NCI-H187 treated with DMSO at 0.1 percent for 48 hours (cell line): ENCODE measurements around the gene IKZF3.
"Not testable (repeated sequence)": the region's sequence is repeated elsewhere in the genome, so short reads cannot be mapped to it uniquely, and the experiment has no call there.

ENCODE experiments used
- DNase-seq: peaks from one replicate; lab custom pipeline; 2025; lab: John Stamatoyannopoulos, UW

IKZF3 gene

DNA sequence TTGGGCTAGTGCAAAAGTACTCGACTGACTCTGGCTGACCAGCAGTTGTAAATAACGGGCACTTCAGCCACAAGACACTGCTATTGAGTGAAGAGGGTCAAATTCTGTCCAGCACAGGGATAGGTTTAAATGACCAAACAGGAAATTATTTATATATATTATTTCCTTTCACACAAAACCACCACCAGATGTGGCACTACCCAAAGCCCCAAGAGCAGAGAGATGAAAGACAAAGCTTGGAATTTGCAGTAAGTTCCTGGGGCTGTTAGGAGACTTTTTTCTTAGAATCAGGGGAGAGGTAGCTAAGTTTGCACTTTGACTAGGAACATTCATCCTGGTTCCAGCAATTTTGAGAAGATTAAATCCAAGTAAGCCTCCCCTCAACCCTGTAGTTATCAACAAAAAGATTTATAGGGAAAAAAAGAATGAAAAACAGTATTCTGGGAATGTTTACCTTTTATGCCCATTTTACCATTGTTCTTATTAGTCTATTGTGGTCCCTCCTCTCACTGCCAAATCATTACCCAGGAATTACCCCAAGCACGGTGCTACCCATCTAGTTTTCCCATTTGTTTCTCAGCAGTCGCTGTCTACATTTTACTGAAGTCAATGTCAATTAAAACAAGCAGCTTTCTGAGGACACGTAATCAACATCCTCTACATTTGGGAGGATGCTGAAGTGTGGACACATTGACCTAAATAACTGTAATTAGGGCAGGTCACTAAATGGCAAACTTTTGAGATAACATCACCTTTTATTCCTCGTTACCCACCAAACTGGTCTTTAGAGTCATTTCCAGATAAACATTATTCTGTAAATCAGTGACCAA, 82.9 kb downstream of the IKZF3 start:
- no peak for DNase-seq

DNA sequence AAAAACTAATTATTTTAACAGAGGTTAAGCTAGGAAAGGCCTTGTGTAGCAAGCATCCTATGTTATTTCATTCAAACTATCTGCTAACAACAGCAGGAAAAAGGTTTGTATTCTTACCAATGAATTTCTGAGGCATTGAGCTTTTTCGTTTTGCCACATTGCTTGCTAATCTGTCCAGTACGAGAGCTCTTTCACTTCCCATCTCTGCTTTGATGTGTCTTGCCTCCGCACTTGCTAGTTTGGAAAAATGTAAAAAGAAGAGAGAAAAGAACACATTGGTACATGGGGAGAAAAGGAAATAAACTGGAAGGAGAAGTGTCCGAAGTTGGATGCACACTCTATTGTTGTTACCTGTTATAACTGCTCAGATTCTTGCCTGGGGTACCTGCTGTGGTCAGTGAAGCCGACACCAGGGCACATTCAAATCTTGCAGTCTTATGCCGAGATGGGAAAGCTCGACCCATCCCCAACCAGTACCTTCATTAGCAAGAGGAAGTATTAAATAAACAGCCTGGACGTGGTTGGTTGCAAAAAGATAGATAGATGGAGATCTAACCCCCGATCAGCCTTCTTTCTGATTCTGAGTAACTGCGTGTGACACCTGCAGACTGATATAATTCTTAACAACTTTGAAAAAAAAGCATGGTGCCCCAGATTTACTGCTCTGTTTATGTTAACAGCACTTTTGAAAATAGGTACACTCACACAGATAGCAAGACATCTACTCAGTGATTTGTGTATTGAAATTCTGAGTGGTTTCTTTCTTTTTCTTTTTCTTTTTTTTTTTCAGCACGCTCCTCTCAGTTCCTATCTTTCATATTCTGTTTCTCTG, 86.4 kb downstream of the IKZF3 start:
- DNase-seq, result no peak

DNA sequence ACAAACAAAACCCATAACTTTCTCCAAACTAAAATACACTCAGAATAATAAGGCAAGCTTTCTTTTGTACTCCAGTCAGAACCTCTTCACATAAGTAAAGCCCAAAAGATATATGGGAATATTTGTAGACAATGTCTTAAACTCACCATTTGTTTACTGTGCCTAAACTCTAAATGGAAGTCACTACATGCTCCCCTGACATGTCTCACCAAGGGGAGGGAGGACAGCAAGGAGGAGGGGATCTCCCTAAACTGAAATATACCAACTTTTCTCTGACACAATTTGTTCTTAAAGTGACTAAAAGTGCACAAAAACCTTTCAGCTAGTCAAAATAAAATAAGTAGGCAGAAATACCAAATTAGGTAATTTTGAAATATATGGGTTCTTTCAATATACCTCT, 87.9 kb downstream of the IKZF3 start:
- DNase-seq, result no peak

DNA sequence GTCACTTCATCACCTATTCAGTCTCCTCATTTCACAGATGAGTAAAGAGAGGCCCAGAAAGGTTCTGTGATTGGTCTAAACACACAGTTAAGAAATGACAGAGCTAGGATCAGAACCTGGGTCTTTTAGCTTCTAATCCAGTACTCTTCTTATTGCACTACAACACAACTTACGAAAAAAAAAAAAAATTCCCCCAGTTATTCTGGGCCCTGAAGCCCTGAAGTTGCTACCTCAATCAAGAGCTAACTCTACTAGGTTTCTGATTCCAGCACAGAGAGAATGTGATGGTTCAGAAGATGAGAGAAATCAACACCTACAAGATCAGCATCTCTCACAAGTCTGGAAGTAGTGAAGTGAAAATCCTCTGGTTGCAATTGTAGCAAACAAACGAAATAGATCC, 89.1 kb downstream of the IKZF3 start:
- DNase-seq, result no peak

- DNase-seq, result no peak
Observed at GRCh38 chr17:39774047-39774446, 90.1 kb downstream of the IKZF3 start.

DNA sequence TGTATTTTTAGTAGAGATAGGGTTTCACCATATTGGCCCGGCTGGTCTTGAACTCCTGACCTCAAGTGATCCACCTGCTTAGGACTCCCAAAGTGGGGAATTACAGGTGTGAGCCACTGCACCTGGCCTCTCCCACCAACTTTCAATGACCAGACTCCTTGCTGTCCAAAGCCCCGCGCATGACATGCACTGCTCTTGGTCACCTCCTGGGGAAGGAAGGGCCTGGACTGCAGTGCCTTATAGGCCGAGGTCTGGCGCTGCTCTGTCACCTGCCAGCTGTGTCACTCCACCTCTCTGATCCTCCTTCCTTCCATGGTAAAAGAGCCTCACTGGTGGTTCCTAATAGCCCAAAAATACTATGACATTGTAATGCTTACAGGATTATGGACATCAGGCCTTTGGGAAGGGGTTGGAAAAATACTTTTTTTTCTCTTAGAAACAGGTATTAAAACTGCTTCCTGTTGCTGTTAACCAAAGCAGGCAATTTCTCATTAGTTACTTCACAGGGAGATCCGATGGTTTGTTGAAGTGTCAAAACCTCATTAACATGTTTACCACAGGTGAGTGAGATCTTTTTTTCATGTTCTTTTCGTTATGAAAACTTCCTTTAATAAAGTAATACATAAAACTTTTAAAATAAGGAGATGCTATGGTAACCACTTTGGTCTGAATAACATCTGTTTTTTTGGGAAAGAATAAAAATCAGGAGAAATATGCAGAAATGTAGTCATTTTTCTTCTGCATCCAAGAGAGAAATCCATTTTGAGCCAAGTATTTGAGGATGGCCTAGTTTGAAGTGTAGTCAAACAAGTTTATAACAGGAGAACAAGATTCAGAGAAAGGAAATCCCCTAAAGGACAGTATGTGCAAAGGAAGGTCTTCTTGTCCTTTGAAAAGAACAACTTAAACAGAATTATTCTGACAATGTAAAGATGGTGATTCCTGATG, 90.9 kb downstream of the IKZF3 start:
- DNase-seq, result no peak

DNA sequence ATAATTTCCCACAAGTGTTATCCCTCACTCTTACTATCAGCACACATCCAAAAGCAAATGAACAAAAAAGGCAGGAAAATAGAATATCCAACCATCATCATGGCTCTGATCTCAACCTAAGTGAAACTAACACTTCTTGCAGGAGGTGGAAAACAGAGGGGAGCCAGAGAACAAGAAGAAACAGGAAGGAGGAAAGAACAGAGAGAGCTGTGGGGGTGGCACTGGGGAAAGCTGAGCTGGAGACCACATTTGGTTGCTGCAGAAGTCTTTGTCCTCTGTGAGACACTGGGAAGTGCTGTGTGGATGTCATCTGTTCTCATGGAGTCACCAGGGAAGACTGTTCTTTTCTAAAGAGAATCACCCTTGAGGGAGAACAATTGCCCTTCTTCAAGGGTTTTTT, 91.7 kb downstream of the IKZF3 start:
- DNase-seq, result no peak

GRCh38 chr17:39769974-39770587, 94.0 kb downstream of the IKZF3 start:
- no peak for DNase-seq

DNA sequence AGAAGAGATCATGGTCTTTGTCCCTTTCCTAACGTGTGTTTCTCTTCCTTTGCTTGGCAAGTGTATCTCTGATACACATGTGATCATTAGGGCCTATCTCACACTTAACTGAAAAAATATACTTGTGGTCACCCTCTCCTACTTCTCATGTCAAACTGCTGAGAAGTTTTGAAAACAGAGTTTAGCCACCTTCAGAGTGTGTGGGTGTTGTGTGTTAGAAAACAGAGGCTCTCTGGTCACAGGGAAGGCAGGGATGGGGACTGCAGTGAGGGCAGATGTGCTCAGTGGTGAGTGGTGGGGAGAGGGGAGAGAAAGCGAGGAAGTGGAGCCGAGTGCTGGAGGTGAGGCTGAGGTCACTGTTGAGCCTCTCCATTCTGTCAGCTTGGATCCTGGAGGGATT, 97.0 kb downstream of the IKZF3 start:
- DNase-seq, result no peak

DNA sequence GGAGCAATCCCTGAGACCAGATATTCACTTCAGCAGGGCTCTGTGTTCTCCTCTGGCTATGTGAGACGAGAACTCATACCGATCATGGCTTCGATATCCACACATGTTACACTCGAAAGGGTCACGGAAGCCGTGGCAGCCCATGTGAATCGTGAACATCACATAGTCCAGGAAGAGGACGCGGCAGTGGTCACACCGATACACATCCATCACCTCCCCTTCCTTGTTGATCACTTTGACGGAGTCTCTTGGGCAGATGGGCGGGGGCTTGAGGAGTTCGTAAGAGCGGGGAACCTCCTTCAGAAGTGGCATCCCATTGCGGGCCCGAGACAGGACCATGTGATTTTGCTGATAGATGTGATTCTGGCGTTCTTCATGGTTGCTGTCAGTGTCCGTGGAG, 98.3 kb downstream of the IKZF3 start:
- no peak for DNase-seq

DNA sequence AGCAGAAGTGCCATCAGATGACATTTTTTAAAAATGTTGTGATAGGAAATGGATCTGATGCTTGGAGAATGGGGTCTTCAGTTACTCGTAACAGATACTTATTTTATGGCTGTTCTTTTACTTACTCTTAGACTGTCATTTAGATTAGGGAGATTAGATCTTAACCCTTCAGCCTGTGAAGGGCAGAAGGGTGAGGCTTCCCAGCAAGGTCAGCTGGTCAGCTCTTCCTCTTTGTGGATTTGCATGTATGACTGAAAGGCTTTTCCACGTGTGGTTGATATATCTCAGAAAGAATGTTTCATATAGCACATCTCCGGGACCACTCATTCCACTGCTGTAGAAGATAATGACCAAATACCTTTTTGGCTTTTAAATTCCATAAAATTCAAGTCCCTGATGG, 98.9 kb downstream of the IKZF3 start:
- DNase-seq, result no peak

DNA sequence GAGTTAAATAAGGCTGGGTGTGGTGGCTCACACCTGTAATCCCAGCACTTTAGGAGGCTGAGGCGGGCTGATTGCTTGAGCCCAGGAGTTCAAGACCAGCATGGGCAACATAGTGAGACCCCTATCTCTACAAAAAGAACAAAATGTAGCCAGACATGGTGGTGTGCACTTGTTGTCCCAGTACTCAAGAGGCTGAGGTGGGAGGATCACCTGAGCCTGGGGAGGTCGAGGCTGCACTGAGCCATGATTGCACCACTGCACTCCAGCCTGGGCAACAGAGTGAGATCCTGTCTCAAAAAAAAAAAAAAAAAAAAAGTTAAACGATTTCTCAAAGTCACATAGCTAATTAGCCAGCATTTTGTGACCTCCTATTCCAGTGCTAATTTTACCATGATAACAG, 99.9 kb downstream of the IKZF3 start:
- not testable (repeated sequence) for DNase-seq

- no peak for DNase-seq
Observed at GRCh38 chr17:39763051-39763820, 100.9 kb downstream of the IKZF3 start.

GRCh38 chr17:39761861-39762496, 102.1 kb downstream of the IKZF3 start:
- DNase-seq, result no peak

GRCh38 chr17:39759204-39759603, 104.9 kb downstream of the IKZF3 start:
- DNase-seq, result no peak

- no peak for DNase-seq
Observed at GRCh38 chr17:39757931-39758873, 105.9 kb downstream of the IKZF3 start.

GRCh38 chr17:39757176-39757662, 106.9 kb downstream of the IKZF3 start:
- DNase-seq, result no peak

DNA sequence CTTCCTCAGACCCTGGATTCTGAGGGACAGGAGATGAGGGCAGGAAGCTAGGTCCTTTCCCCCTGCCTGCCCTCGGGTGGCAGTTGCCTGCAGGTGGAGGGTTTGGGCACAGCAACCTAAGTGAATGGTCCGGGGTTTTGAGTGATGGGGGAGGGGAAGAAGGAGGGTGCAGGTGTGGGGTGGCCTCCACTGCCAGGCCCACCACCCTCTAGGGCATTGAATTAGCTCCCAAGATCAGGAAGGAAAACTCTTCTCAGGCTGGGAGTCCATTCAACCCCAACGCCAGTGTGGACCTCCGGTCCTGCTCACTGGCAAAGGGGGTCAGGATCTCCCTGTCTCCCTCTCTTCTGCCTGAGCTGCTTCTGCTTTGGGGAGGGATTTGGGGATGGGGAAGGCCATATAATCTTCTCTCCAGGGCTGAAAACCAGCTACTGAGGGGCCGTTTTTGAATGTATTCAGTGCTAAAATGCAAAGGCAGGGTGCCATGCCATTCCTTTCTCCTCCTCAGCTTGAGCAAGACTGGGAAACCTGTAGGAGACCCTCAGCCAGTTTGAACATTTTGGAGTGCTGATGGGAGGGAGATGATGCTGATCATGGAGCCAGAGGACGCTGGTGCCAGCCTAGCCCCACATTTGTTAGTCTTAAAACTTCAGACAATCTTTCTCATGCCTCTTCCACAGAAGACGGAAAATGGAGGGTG, 107.6 kb downstream of the IKZF3 start:
- DNase-seq, result no peak
